Measurements from ENCODE around the gene SPINK9. TPM values are rescaled to one million over a fixed set of nuclear protein-coding genes. Genes with fewer than 3 reads are reported as not detected.

The SPINK9 gene, protein sequence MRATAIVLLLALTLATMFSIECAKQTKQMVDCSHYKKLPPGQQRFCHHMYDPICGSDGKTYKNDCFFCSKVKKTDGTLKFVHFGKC
- total RNA-seq (2022; extraction: Qiagen RNA extraction; ENCODE audit: low read depth) = not detected in 5 replicates

DNA sequence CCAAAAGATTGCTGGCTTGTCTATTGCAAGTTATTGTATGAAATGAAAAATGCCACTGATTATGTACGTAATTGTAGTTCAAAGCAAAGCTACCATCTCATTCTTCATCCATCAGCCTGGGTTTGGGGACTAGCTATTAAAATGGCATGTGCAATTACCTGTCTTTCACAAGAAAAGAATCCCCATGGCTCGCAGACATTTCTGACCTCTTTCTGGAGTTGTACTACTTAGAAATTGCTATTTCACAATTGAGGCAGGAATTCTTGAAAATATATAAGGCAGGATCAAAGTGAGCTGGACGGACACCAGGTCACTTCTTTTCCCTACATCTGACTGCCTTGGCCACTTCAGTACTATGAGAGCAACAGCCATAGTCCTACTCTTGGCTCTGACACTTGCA lies at the start of gene SPINK9:
SPINK9 (plus strand) TSS at position 301 of the 400 bp plus-strand sequence; CDS start at position 356, 55 bp downstream.

DNA sequence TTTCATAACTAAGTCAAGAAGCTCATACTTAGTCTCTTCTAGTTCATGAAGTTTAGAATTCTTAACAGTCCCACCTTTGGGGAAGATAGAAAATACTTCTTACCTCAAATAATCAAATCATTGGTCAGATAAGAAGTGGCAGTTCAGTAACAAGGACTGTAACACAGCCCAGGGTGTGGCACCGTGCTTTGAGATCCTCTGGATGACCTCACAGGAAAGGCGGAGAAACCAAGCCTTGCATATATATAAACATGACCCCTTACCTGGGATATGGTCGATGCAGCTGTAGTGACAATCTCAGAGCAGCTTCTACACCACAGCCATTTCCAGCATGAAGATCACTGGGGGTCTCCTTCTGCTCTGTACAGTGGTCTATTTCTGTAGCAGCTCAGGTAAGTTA lies 23.2 kb upstream of the SPINK9 start, which contains the start of gene SPINK7:
SPINK7 (plus strand) TSS at position 271 of the 400 bp plus-strand sequence; CDS start at position 332, 61 bp downstream.

DNA sequence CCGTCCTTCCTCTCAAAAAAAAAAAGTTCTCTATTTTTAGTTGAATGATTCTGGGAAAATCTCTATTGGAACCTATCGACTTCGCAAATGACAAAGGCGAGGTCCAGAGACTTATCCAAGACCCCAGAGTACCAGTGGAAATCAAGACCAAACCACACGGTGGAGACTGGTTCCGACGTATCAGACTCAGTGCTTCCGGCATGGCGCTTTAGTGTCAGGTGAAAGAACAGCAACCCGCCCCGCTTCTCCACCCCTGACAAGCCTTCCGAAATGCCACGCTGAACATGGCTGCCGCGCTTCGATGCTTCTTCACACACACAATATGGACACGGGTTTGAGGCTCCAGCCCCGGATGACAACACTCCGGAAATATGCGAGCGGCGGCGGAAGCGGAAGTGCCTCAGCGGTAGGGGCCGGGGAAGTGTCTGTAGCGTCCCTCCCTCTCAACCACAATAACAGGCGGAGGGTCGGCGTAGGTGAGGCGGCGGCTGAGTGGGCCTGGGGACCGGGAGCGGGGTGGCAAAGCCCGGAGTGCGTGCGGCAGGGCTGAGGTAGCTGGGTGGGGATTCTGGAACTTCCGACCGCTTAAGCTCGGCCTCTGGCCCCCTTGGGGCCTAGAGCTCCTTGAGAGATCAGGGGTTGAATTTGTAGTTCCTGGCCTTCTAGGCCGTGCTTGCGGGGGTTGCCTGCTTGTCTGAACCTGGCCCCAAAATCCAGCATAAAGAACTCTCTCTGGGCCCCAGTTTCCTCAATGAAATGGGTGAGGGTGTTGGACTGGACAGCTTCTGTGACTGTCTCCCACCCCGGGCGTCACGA lies 48.4 kb downstream of the SPINK9 start, which contains the start of gene FBXO38:
FBXO38 (plus strand) TSS at position 395 of the 816 bp plus-strand sequence. CDS start 10,819 bp downstream, outside the sequence.

Other genes with a start within 250 kb of the SPINK9 start
- gene SPINK14, start 167.0 kb upstream of the SPINK9 start, total RNA-seq (2022; extraction: Qiagen RNA extraction; ENCODE audit: low read depth) = not detected in 5 replicates
- gene SPINK6, start 132.5 kb upstream of the SPINK9 start, total RNA-seq (2022; extraction: Qiagen RNA extraction; ENCODE audit: low read depth) = 0.31 to 0.52 TPM (median 0.37 TPM) in 4 of 5 replicates, not detected in the other
- gene MARCOL, start 97.0 kb upstream of the SPINK9 start, total RNA-seq (2022; extraction: Qiagen RNA extraction; ENCODE audit: low read depth) = not detected in 5 replicates
- not detected in 5 replicates for gene SPINK13, start 66.8 kb upstream of the SPINK9 start, total RNA-seq (2022; extraction: Qiagen RNA extraction; ENCODE audit: low read depth)
- not detected in 5 replicates for gene SPINK7, start 23.1 kb upstream of the SPINK9 start, total RNA-seq (2022; extraction: Qiagen RNA extraction; ENCODE audit: low read depth)
- 17.5 to 21.9 TPM (median 19.4 TPM) in 5 replicates for gene FBXO38, start 48.4 kb downstream of the SPINK9 start, total RNA-seq (2022; extraction: Qiagen RNA extraction; ENCODE audit: low read depth)